Epithelial cell of esophagus (primary cell): ENCODE data around the gene ZNF101.

Experiments used
- DNase-seq: peaks from one replicate; pipeline ENCODE4 v3.0.0; 2010; ENCODE audit warnings: low read depth
- H3K4me3 ChIP-seq: 2 replicates; pipeline ENCODE4 v1.5.1; 2011; ENCODE audit warnings: mild to moderate bottlenecking, low read length, control low read depth
- TF ChIP-seq, protein P1 (sequence below): IDR thresholded peaks from 2 replicates; pipeline ENCODE4 v1.5.1; 2011; ENCODE audit warnings: low read depth, mild to moderate bottlenecking, low read length, control low read depth, inconsistent platforms; ENCODE audit not compliant: insufficient read depth; ENCODE audit errors: missing control alignments

Gene ZNF101

DNA sequence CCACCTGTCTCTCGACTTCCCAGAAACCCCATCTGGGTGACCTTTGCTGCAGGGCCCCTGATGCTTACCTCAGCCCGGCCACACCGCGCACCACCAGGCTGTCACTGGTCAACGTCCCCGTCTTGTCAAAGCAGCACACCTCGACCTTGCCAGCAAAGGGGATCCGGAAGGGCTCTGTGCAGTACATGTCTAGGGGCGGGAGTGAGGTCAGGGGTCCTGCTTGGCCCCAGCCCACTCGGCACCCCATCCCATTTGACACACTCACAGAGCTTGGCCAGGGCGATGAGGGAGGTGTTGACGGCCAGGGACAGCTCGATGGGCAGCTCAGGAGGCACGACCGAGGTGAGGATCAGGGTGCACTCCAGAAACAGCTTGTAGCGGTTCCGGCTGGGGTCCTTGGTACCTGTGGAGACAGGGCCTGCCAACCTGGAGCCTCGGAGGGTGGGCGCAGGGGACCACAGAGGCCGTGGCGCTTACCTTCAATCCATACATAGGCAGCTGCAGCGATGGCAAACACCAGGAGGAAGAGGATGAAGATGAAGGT, 13.5 kb upstream of the ZNF101 start:
- H3K4me3 ChIP-seq, result no peak overlapping the region
- TF ChIP-seq, protein P1, sequence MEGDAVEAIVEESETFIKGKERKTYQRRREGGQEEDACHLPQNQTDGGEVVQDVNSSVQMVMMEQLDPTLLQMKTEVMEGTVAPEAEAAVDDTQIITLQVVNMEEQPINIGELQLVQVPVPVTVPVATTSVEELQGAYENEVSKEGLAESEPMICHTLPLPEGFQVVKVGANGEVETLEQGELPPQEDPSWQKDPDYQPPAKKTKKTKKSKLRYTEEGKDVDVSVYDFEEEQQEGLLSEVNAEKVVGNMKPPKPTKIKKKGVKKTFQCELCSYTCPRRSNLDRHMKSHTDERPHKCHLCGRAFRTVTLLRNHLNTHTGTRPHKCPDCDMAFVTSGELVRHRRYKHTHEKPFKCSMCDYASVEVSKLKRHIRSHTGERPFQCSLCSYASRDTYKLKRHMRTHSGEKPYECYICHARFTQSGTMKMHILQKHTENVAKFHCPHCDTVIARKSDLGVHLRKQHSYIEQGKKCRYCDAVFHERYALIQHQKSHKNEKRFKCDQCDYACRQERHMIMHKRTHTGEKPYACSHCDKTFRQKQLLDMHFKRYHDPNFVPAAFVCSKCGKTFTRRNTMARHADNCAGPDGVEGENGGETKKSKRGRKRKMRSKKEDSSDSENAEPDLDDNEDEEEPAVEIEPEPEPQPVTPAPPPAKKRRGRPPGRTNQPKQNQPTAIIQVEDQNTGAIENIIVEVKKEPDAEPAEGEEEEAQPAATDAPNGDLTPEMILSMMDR, result no peak

DNA sequence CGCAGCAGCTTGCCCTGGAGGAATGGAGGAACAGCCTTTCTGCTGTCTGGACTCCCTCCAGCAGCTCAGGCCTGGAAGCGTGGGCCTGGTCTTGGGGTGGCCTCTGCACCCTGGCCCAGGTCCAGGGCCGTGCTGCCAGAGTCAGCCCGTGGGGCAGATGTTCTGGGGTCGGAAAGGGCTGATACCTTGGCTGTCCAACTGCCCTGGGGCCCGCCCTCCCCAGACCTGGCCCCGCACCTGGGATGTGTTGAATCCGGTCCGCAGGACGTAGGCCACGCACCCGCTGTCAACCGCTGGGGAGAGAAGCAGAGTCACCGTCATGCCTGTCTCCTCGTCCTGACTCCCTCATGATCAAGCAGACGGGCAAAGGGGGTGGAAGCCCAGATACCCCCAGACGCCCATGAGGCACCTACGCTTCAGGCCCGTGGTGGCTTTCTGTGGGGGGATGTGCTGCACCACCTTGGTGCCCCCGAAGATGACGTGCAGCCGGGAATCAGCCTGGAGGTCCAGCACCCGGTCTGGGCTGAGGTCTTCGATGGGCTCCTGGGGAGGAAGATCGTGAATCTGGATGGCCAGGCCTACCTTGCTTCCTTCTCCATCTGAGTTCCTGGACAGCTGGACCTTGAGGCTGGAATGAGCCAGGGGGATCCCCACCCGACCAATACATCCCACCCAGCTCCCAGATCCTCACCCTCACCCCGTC, 12.8 kb upstream of the ZNF101 start:
- H3K4me3 ChIP-seq, result no peak overlapping the region
- TF ChIP-seq, protein P1, result no peak
- no peak for DNase-seq

More for the DNA sequence above, 13.5 kb upstream of the ZNF101 start:
- DNase-seq, result no peak

DNA sequence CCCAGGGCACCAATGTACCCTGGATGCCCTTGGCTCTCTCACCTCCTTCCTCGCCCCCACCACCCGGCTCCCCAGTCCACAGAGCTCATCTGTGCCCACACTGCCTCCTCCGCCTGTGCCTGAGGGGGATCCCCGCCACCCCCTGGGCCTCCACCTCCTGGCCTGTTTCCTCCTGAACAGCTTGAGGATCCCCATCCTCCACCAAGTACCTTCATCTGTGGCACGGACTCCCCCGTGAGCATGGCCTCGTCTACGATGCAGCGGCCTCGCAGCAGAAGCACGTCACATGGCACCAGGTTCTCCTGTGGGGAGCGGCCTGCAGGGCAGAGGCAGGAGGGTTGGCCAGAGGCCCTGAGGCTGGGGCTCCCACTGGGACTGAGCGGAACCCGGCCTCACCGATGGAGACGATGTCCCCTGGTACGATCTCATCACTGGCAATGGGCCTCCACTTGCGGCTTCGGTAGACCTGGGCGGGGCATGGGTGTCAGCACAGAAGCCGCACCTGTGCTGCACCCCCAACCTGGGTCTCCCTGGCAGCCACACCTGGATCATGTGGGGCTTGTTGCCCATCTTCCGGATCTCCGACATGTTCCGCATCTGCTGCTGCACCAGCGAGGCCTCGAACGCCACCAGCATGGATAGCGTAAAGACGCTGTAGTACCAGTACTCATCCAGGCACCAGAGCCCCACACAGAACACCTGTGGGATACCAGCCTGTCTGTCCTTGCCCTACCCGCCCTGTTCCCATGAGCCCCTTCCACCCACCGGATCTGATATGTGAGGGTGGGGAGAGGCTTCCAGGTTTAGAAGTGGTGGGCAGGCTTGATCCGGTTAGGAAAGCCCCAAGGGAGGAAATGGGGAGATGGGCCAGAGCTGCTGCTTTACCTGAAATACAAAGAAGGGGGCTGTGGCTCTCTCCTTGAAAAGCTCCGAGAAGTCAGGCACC, 11.9 kb upstream of the ZNF101 start:
- H3K4me3 ChIP-seq, result no peak overlapping the region
- no peak for DNase-seq
- TF ChIP-seq, protein P1, result no peak

DNA sequence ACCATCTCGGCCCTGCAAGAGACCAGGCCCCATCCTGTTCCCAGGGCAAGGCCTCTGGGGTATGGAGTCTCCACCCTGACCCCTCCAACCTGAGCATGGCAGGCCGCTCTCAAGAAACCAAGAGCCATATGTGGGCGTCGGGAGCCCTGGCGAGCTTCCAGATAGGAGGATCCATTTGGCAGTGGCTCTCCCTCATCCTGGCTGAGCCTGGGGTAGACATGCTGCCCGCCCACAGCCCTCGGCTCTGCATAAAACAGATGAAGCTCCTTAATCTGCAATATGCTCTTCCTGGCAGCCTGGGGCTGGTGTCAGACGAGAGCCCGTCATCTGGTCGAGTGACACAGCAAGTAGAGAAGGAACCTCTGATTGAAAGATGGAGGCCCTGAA, 11.2 kb upstream of the ZNF101 start:
- TF ChIP-seq, protein P1, result no peak
- DNase-seq, result no peak

DNA sequence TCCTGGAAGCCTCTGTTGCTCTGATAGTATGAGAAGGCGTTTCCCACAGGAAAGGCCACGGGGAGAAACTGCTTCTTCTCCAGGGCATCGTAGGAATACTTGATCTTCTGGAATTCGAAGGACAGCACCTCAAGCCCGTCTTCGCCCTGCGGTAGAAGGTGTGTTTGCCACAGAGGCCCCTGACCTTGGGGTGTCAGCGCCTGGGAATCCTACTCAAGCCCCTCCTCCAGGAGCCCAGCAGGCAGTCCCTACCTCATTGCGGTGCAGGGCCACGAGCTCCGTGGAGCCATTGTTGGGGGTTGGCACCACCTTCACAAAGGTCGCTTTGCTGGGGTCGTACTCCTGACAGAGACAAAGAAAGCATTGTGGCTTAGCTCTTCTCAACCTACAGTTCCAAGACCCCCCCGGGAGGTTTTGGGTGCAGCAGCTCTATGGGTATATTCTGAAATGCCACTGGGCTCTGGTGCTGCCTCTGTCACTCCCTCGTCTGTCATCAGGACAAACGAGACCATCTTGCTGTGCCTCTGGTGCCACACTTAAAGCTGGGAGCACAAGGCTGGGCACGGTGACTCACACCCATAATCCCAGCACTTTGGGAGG, 8.9 kb upstream of the ZNF101 start:
- no peak overlapping the region for H3K4me3 ChIP-seq
- DNase-seq, result no peak
- TF ChIP-seq, protein P1, result no peak

More for the DNA sequence above, 11.2 kb upstream of the ZNF101 start:
- H3K4me3 ChIP-seq, result no peak overlapping the region

DNA sequence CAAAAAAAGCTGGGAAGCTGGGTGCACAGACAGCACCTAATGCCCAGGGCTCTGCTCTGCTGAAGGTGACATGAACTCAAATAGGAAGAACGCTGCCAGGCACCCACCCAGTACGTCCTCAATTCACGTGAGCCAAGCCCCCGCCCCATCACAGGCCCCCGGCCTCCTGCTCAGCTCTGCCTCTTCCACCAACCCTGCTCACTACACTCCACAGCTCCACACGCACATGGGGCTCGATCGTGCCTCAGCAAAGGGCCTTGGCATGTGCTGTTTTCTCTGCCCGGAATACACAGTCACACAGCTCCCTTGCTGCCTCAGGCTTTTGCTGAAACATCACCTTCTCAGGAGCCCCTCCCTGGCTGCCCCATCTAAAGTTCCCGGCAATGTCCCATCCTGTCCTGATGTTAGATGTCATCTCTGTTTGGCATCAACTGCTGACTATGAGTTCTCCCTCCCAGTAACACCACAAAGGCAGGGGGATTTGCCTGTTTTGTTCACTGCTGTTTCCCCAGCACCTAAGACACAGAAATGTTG, 7.4 kb upstream of the ZNF101 start:
- no peak overlapping the region for H3K4me3 ChIP-seq
- no peak for DNase-seq
- TF ChIP-seq, protein P1, result no peak
